Stimulated activated CD4-positive, alpha-beta T cell treated with anti-CD3 and anti-CD28 coated beads, Interleukin-2, amount 100 ng/mL, for 24 hours (primary cell): Measurements from ENCODE around the gene TSEN34.
A peak's percentile ranks its signal among the peaks of the same experiment; 100 is the strongest.
"Not testable (repeated sequence)": the region's sequence is repeated elsewhere in the genome, so short reads cannot be mapped to it uniquely, and the experiment has no call there.

Experiments
- DNase-seq, 2 donors: peaks; one replicate each; pipeline ENCODE4 v3.0.0-alpha.2; 2020

TSEN34 gene

GRCh38 chr19:54162241-54162805, 28.8 kb upstream of the TSEN34 start:
- DNase-seq = peak; percentile 84 to 87

GRCh38 chr19:54162884-54163283, 28.2 kb upstream of the TSEN34 start:
- DNase-seq = no peak

GRCh38 chr19:54164369-54165068, 26.6 kb upstream of the TSEN34 start:
- DNase-seq = peak; percentile 67 to 74

GRCh38 chr19:54165222-54165621, 25.9 kb upstream of the TSEN34 start:
- no peak for DNase-seq

GRCh38 chr19:54168174-54168917, 22.8 kb upstream of the TSEN34 start:
- peak; percentile 97 for DNase-seq

- DNase-seq = no peak
Observed at GRCh38 chr19:54169149-54169740, 21.9 kb upstream of the TSEN34 start.

GRCh38 chr19:54171736-54172431, 19.2 kb upstream of the TSEN34 start:
- not testable (repeated sequence) for DNase-seq

- no peak for DNase-seq
Observed at GRCh38 chr19:54172471-54173358, 18.4 kb upstream of the TSEN34 start, which contains the start of gene TMC4. TSS of gene TMC4 (minus strand) at chr19:54173160. CDS start at chr19:54173117, 43 bp downstream.

GRCh38 chr19:54173359-54173699, 17.8 kb upstream of the TSEN34 start:
- DNase-seq = no peak

GRCh38 chr19:54173951-54174834, 16.9 kb upstream of the TSEN34 start:
- no peak for DNase-seq

- peak in 1 of 2 donors; percentile 47 for DNase-seq
Observed at GRCh38 chr19:54178581-54179261, 12.4 kb upstream of the TSEN34 start.

- no peak for DNase-seq
Observed at GRCh38 chr19:54179262-54179852, 11.8 kb upstream of the TSEN34 start.

- no peak for DNase-seq
Observed at GRCh38 chr19:54179921-54180461, 11.1 kb upstream of the TSEN34 start.

GRCh38 chr19:54180691-54181091, 10.4 kb upstream of the TSEN34 start:
- no peak for DNase-seq

GRCh38 chr19:54181894-54182293, 9.2 kb upstream of the TSEN34 start:
- not testable (repeated sequence) for DNase-seq

GRCh38 chr19:54183431-54183830, 7.7 kb upstream of the TSEN34 start:
- no peak for DNase-seq

GRCh38 chr19:54186351-54186750, 4.8 kb upstream of the TSEN34 start:
- no peak for DNase-seq

- DNase-seq = no peak
Observed at GRCh38 chr19:54186934-54187381, 4.2 kb upstream of the TSEN34 start.

GRCh38 chr19:54188215-54188871, 2.8 kb upstream of the TSEN34 start:
- peak; percentile 65 to 71 for DNase-seq
